Lung (tissue), 12 donors: ENCODE results near the gene KCNQ2. TPM values are rescaled to one million over a fixed set of nuclear protein-coding genes. Genes with fewer than 3 reads are reported as not detected.
"Not testable (repeated sequence)": the region's sequence is repeated elsewhere in the genome, so short reads cannot be mapped to it uniquely, and the experiment has no call there.

Source experiments
- ATAC-seq: fragments of 200-7000 bp; cut with Tn5 transposase; one replicate; pipeline ENCODE4 v1.9.1; 2020; ENCODE audit warnings: moderate number of reproducible peaks; ENCODE audit not compliant: insufficient read depth, low FRiP score
- DNase-seq, 3 donors: peaks; one replicate each; pipeline ENCODE4 v3.0.0-alpha.2; 2013 to 2017
- H3K27ac ChIP-seq, 2 donors: one replicate each; pipeline ENCODE4 v1.5.1; 2013; ENCODE audit warnings: mild to moderate bottlenecking in 2 of 2, moderate library complexity in 2 of 2, control low read depth in 1 of 2, inconsistent platforms in 1 of 2, low read depth in 1 of 2, low read length in 1 of 2
- H3K27me3 ChIP-seq, 3 donors: one replicate each; pipeline ENCODE4 v1.5.1; 2013; ENCODE audit warnings: low read length in 2 of 3; ENCODE audit not compliant: control insufficient read depth in 3 of 3, insufficient read depth in 3 of 3
- H3K36me3 ChIP-seq, 4 donors: one replicate each; pipeline ENCODE4 v1.5.1; 2013; ENCODE audit warnings: low read length in 4 of 4, mild to moderate bottlenecking in 1 of 4, moderate library complexity in 1 of 4; ENCODE audit not compliant: control insufficient read depth in 4 of 4, insufficient read depth in 4 of 4
- H3K4me1 ChIP-seq, 5 donors: one replicate each; pipeline ENCODE4 v1.5.1; 2013; ENCODE audit warnings: low read length in 5 of 5, mild to moderate bottlenecking in 2 of 5, moderate library complexity in 1 of 5; ENCODE audit not compliant: control insufficient read depth in 5 of 5, insufficient read depth in 5 of 5
- H3K4me3 ChIP-seq: one replicate; pipeline ENCODE4 v1.5.1; 2013; ENCODE audit warnings: mild to moderate bottlenecking, control low read depth, moderate library complexity
- H3K9ac ChIP-seq, 2 donors: one replicate each; pipeline ENCODE4 v1.5.1; 2013; ENCODE audit warnings: low read length in 2 of 2, control low read depth in 1 of 2; ENCODE audit not compliant: insufficient read depth in 1 of 2
- H3K9me3 ChIP-seq, 4 donors: one replicate each; pipeline ENCODE4 v1.5.1; 2013; ENCODE audit warnings: low read length in 3 of 4, mild to moderate bottlenecking in 1 of 4, moderate library complexity in 1 of 4; ENCODE audit not compliant: control insufficient read depth in 4 of 4, insufficient read depth in 3 of 4
- CTCF ChIP-seq: IDR thresholded peaks from 2 replicates; pipeline ENCODE4 v1.5.1; 2012; ENCODE audit warnings: mild to moderate bottlenecking; ENCODE audit errors: control extremely low read depth, extremely low read depth
- WGBS, 2 donors: extraction: QIAGEN DNeasy Blood & Tissue Kit; methylation state at CpG; one replicate each; pipeline ENCODE4 v1.1.7; 2013; 5-methylcytosine and 5-hydroxymethylcytosine counted together
- polyA plus RNA-seq, 2 donors: library from polyadenylated mRNA; stranded (reverse); fragments of 200-250 nt; gene quantifications; one replicate each; pipeline ENCODE4 v1.2.1, GENCODE V29; 2013
- total RNA-seq, 2 donors: library from RNA; depleted of rRNA in 1 of 2; stranded (reverse); fragments of >200 nt in 1 of 2; gene quantifications; one replicate each; pipeline ENCODE4 v1.2.1, GENCODE V29; 2014 to 2021
- donor health status: control.
- donor health status: control.
- donor health status: Bipolar disorder and iron deficiency.
- donor health status: healthy.
- donor health status: DM: yes; HTN: yes; CAD: no.

Gene KCNQ2
- total and polyA plus RNA-seq, 4 donors: 0.18 to 6.8 (median 0.28) TPM; not detected in 1

GRCh38 chr20:63484236-63484635 lies 11.8 kb upstream of the KCNQ2 start:
- WGBS, 2 donors: 45 to 50% methylated on average over 16 to 17 of the region's 17 CpGs
- Histone ChIP-seq H3K27ac (peak overlapping the region in 1 of 2 donors; percentile 46), H3K4me3 (no peak overlapping the region), H3K9me3 (peaks cover 0 to 11% (median 0%) of the 10 kb centered on the region in 4 donors), H3K4me1 (peaks cover 0 to 5% (median 0%) of the 10 kb centered on the region in 5 donors), H3K27me3 (peaks cover 10 to 26% (median 15%) of the 10 kb centered on the region in 3 donors), H3K36me3 (no peaks in the 10 kb centered on the region), H3K9ac (no peak overlapping the region)
- no peak for TF ChIP-seq CTCF
- no peak for ATAC-seq
- no peak for DNase-seq

- DNase-seq: no peak
- ATAC-seq: no peak
- H3K9me3 ChIP-seq: peaks cover 0 to 14% (median 0%) of the 10 kb centered on the region in 4 donors
- H3K27ac ChIP-seq: no peak overlapping the region
- peaks cover 7 to 27% (median 15%) of the 10 kb centered on the region in 3 donors for H3K27me3 ChIP-seq
- no peak overlapping the region for H3K9ac ChIP-seq
- H3K36me3 ChIP-seq: no peaks in the 10 kb centered on the region
- TF ChIP-seq CTCF: no peak
- no peak overlapping the region for H3K4me3 ChIP-seq
- WGBS, 2 donors: 64 to 73% methylated on average over 12 of the region's 12 CpGs
- H3K4me1 ChIP-seq: peaks cover 0 to 5% (median 0%) of the 10 kb centered on the region in 5 donors
Observed at GRCh38 chr20:63483834-63484233, 11.4 kb upstream of the KCNQ2 start.

GRCh38 chr20:63482021-63482587 lies 9.6 kb upstream of the KCNQ2 start:
- no peak for TF ChIP-seq CTCF
- Histone ChIP-seq H3K9ac (no peak overlapping the region), H3K27me3 (peaks cover 6 to 35% (median 6%) of the 10 kb centered on the region in 3 donors), H3K9me3 (peaks cover 0 to 13% (median 0%) of the 10 kb centered on the region in 4 donors), H3K27ac (no peak overlapping the region), H3K4me1 (peaks cover 0 to 5% (median 0%) of the 10 kb centered on the region in 5 donors), H3K36me3 (no peaks in the 10 kb centered on the region), H3K4me3 (no peak overlapping the region)
- ATAC-seq (no peak), DNase-seq (no peak)
- WGBS, 2 donors: 55 to 60% methylated on average over 10 to 11 of the region's 11 CpGs

GRCh38 chr20:63481503-63481902 lies 9.0 kb upstream of the KCNQ2 start:
- Histone ChIP-seq H3K36me3 (no peaks in the 10 kb centered on the region), H3K27me3 (peaks cover 2 to 36% (median 6%) of the 10 kb centered on the region in 3 donors), H3K4me3 (no peak overlapping the region), H3K9me3 (peaks cover 0 to 12% (median 0%) of the 10 kb centered on the region in 4 donors), H3K27ac (no peak overlapping the region), H3K9ac (no peak overlapping the region), H3K4me1 (peaks cover 0 to 5% (median 0%) of the 10 kb centered on the region in 5 donors)
- ATAC-seq: no peak
- TF ChIP-seq CTCF: no peak
- no peak for DNase-seq
- 62 to 77% methylated on average over 12 of the region's 12 CpGs for WGBS, 2 donors

GRCh38 chr20:63479695-63480419 lies 7.4 kb upstream of the KCNQ2 start:
- WGBS, 2 donors: 50 to 61% methylated on average over 32 of the region's 32 CpGs
- H3K27me3 ChIP-seq: peaks cover 9 to 37% (median 16%) of the 10 kb centered on the region in 3 donors
- DNase-seq: not testable (repeated sequence)

More at GRCh38 chr20:63479695-63480419, 7.4 kb upstream of the KCNQ2 start:
- not testable (repeated sequence) for H3K4me3 ChIP-seq, H3K4me1 ChIP-seq, H3K27ac ChIP-seq, H3K9ac ChIP-seq, ATAC-seq, H3K36me3 ChIP-seq
- H3K9me3 ChIP-seq: peaks cover 0 to 13% (median 0%) of the 10 kb centered on the region in 4 donors
